T-cell (primary cell): ENCODE data around the gene POLRMT. TPM values are rescaled to one million over a fixed set of nuclear protein-coding genes. Genes with fewer than 3 reads are reported as not detected.

ENCODE experiments used
- ATAC-seq, 4 experiments: fragments of 200-7000 bp in 3 of 4; fragments of 150-1000 bp in 1 of 4; cut with Tn5 transposase; replicated peaks in 1 of 4; 1 replicate in 3 of 4; 2 replicates in 1 of 4; pipeline ENCODE4 v1.10.0; 2021; ENCODE audit warnings: moderate library complexity in 3 of 4, mild to moderate bottlenecking in 2 of 4, moderate number of reproducible peaks in 1 of 4
- CTCF ChIA-PET, 2 donors: fragments of 300-600 bp; sonication (Branson Sonifier 250); formaldehyde crosslinking; loops; one replicate each; lab custom pipeline; 2022; ENCODE audit warnings: antibody characterized with exemption in 2 of 2; lab: Charles Lee
- POLR2A ChIA-PET, 2 donors: fragments of 300-600 bp; sonication (Branson Sonifier 250); formaldehyde crosslinking; loops; one replicate each; lab custom pipeline; 2022; ENCODE audit warnings: antibody characterized with exemption in 2 of 2; lab: Charles Lee
- DNase-seq, 35 experiments: peaks; one replicate each; pipeline versions ENCODE4 v3.0.0 to v3.0.0-alpha.2; 2013 to 2023
- H3K27ac ChIP-seq: one replicate; pipeline ENCODE4 v1.5.1; 2013; ENCODE audit warnings: low read length
- H3K27me3 ChIP-seq, 2 experiments: replicated peaks in 1 of 2; 1 replicate in 1 of 2; 2 replicates in 1 of 2; pipeline versions ENCODE4 v1.6.1 to v1.7.0; 2013; ENCODE audit warnings: low read length in 1 of 2, mixed read lengths in 1 of 2; ENCODE audit not compliant: control insufficient read depth in 2 of 2, insufficient read depth in 2 of 2; ENCODE audit errors: extremely low read depth in 1 of 2
- H3K36me3 ChIP-seq, 2 donors: 1 replicate in 1 of 2; 2 replicates in 1 of 2; pipeline versions ENCODE4 v1.6.1 to v1.7.0; 2013; ENCODE audit warnings: low read length in 1 of 2; ENCODE audit not compliant: control insufficient read depth in 2 of 2, insufficient read depth in 1 of 2; ENCODE audit errors: extremely low read depth in 1 of 2
- H3K4me1 ChIP-seq, 2 experiments: 1 replicate in 1 of 2; 2 replicates in 1 of 2; pipeline versions ENCODE4 v1.6.1 to v1.7.0; 2013; ENCODE audit warnings: low read length in 2 of 2, mixed read lengths in 1 of 2; ENCODE audit not compliant: insufficient read depth in 2 of 2, control insufficient read depth in 1 of 2; ENCODE audit errors: extremely low read depth in 1 of 2
- H3K4me3 ChIP-seq, 2 donors: 1 replicate in 1 of 2; 2 replicates in 1 of 2; pipeline versions ENCODE4 v1.5.1 to v1.7.0; 2013; ENCODE audit warnings: mild to moderate bottlenecking in 2 of 2, low read length in 1 of 2, moderate library complexity in 1 of 2; ENCODE audit not compliant: control insufficient read depth in 1 of 2; ENCODE audit errors: extremely low read depth in 1 of 2
- H3K9me3 ChIP-seq: 2 replicates; pipeline ENCODE4 v1.7.0; 2013
- H3K27ac Mint-ChIP-seq, 2 donors: one replicate each; pipeline ENCODE4 v1.8.0; 2020 to 2021; ENCODE audit warnings: mild to moderate bottlenecking in 2 of 2, mixed read lengths in 2 of 2
- H3K27me3 Mint-ChIP-seq, 2 donors: one replicate each; pipeline ENCODE4 v1.8.0; 2021 to 2022; ENCODE audit warnings: mixed read lengths in 2 of 2
- H3K36me3 Mint-ChIP-seq: one replicate; pipeline ENCODE4 v1.8.0; 2021; ENCODE audit warnings: mixed read lengths
- H3K4me1 Mint-ChIP-seq, 3 donors: one replicate each; pipeline ENCODE4 v1.8.0; 2020 to 2022; ENCODE audit warnings: mixed read lengths in 3 of 3, mild to moderate bottlenecking in 1 of 3
- H3K4me3 Mint-ChIP-seq, 3 donors: one replicate each; pipeline ENCODE4 v1.8.0; 2020 to 2022; ENCODE audit warnings: mild to moderate bottlenecking in 3 of 3, mixed read lengths in 3 of 3, moderate library complexity in 3 of 3
- H3K9me3 Mint-ChIP-seq, 3 donors: one replicate each; pipeline ENCODE4 v1.8.0; 2020 to 2022; ENCODE audit warnings: mixed read lengths in 3 of 3
- WGBS: methylation state at CpG from one replicate; pipeline ENCODE4 v1.1.5; 2013; ENCODE audit warnings: missing lambda C conversion rate; ENCODE audit not compliant: insufficient coverage; 5-methylcytosine and 5-hydroxymethylcytosine counted together
- total RNA-seq, 35 experiments: library from RNA in 6 of 35; stranded (reverse) in 6 of 35; fragments of 120-200 nt in 1 of 35; gene quantifications; one replicate each; pipeline versions ENCODE4 v1.2.1 to v1.2.4 and lab custom pipeline; 2013 to 2026

The POLRMT gene
- total RNA-seq, 5 donors from 2014 or later (not counting 1 experiment from before 2014, with no cell fraction given), result 61.3 to 118 (median 103) TPM

- ChIA-PET CTCF (no interaction called here), POLR2A (no interaction called here)
- WGBS, result 8% methylated on average over 30 of the region's 36 CpGs
- H3K27ac ChIP-seq, result peak overlapping the region; percentile 59
- Mint-ChIP-seq H3K27me3 (no peaks in the 10 kb centered on the region), H3K4me1 (peaks cover 20 to 25% (median 25%) of the 10 kb centered on the region in 3 donors), H3K4me3 (peak overlapping the region; percentile 89 to 98 (median 95)), H3K36me3 (peaks cover 8% of the 10 kb centered on the region), H3K27ac (peak overlapping the region; percentile 93 to 98), H3K9me3 (no peaks in the 10 kb centered on the region)
- H3K9me3 ChIP-seq, result no peaks in the 10 kb centered on the region
- H3K27me3 ChIP-seq, result peaks cover 0 to 2% of the 10 kb centered on the region in 2 experiments
- ATAC-seq, result peak; percentile 74 to 80 (median 78)
- no peaks in the 10 kb centered on the region for H3K36me3 ChIP-seq
- peak in 32 of 35 experiments; percentile 14 to 78 (median 48) for DNase-seq
- H3K4me3 ChIP-seq, result peak overlapping the region; percentile 58 to 72
- H3K4me1 ChIP-seq, result peaks cover 3 to 48% of the 10 kb centered on the region in 2 experiments
Measured at GRCh38 chr19:610801-611480, 22.4 kb downstream of the POLRMT start.

DNA sequence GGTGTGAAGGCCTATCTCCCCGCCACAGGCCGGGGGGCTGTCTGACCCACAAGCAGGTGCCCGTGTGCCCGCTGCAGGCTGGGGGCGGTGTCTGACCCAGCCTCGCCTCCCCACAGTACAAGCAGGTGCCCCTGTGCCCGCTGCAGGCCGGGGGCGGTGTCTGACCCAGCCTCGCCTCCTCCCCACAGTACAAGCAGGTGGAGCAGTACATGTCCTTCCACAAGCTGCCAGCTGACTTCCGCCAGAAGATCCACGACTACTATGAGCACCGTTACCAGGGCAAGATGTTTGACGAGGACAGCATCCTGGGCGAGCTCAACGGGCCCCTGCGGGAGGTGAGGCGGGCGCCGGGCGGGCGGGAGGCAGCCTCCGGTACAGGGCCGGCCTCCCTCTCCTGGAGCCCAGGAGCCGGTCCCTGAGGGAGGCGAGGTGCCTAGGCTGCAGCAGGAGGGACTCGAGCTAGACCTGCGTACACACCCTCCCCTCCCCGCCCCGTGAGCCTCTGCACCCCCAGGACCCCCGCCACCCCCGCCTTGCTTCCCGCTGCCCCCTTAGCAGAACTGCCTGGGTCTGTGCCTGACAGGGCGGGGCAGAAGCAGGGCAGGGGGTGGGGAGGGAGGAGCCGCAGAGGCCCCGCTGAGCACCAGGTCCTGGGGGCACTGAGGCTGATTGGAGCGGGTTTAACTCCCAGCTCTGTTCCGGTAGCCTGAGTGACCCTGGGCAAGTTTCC, 23.1 kb downstream of the POLRMT start:
- H3K36me3 ChIP-seq, result no peaks in the 10 kb centered on the region
- H3K36me3 Mint-ChIP-seq, result peaks cover 5% of the 10 kb centered on the region
- peaks cover 3 to 45% of the 10 kb centered on the region in 2 experiments for H3K4me1 ChIP-seq
- peak overlapping the region; percentile 58 to 72 for H3K4me3 ChIP-seq
- H3K4me1 Mint-ChIP-seq, result peaks cover 17 to 25% (median 21%) of the 10 kb centered on the region in 3 donors
- H3K9me3 ChIP-seq, result no peaks in the 10 kb centered on the region
- no peaks in the 10 kb centered on the region for H3K9me3 Mint-ChIP-seq
- peak overlapping the region; percentile 93 to 98 for H3K27ac Mint-ChIP-seq
- H3K27me3 ChIP-seq, result peaks cover 0 to 2% of the 10 kb centered on the region in 2 experiments
- no peaks in the 10 kb centered on the region for H3K27me3 Mint-ChIP-seq
- DNase-seq (peak in 25 of 35 experiments; percentile 12 to 60 (median 38)), ATAC-seq (peak; percentile 40 to 64 (median 64))
- ChIA-PET POLR2A (no interaction called here), CTCF (interaction anchor here in 1 of 2 donors (0.6 kb wide), 2 partner anchors 16 to 53 kb away, joined by 3 to 4 read pairs; no protein-coding TSS in a partner anchor)
- peak overlapping the region; percentile 61 for H3K27ac ChIP-seq
- WGBS, result 9% methylated on average over 27 of the region's 38 CpGs
- peak overlapping the region; percentile 89 to 98 (median 95) for H3K4me3 Mint-ChIP-seq

GRCh38 chr19:609004-609346, 24.4 kb downstream of the POLRMT start:
- 77% methylated on average over 22 of the region's 22 CpGs for WGBS
- no peak for ATAC-seq

DNA sequence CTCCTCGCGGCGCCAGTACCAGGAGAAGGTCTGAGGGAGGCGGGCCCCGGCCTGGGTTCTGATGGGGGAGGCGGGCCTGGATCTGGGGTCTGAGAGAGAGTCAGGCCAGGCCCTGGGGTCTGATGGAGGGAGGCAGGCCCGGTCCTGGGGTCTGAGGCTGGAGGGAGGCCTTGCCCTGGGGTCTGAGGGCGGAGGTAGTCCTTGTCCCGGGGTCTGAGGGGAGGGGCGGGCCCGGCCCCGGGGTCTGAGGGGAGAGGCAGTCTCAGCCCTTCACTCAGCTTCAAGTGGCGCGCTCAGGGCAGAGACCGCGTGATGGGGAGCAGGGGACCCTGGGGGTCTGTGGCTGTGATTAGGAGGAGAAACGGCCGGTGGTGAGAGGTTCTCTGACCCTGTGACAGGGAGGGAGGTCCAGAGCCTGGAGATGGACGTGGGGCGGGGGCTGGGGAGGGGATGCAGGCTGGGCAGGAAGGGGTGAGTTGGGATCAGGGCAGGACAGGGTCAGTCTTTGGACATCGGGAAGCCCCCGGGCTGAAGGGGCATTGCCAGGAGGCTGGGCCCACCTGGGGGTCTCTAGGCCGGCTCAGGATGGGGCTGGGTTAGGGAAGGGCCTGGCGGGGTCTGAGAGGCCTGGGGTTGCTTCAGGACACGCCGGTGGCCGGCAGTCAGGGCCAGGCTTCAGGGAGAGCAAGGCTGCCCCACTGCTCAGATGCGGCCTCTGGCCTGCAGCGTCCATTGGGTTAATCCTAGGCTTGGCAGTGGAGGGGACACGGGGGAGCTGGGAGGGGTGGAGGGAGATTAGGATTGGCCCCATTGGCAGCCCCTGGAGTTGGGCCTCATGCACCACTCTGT, 25.0 kb downstream of the POLRMT start:
- ATAC-seq, result no peak
- POLR2A ChIA-PET, result no interaction called here

More at GRCh38 chr19:609004-609346, 24.4 kb downstream of the POLRMT start:
- H3K36me3 ChIP-seq, result no peaks in the 10 kb centered on the region
- no peak overlapping the region for H3K4me3 Mint-ChIP-seq
- H3K36me3 Mint-ChIP-seq, result no peaks in the 10 kb centered on the region
- POLR2A ChIA-PET, result no interaction called here
- no peaks in the 10 kb centered on the region for H3K9me3 ChIP-seq
- CTCF ChIA-PET, result no interaction called here
- H3K9me3 Mint-ChIP-seq, result no peaks in the 10 kb centered on the region
- no peaks in the 10 kb centered on the region for H3K27me3 ChIP-seq
- H3K4me1 Mint-ChIP-seq, result peaks cover 17% of the 10 kb centered on the region in 3 donors
- H3K27me3 Mint-ChIP-seq, result no peaks in the 10 kb centered on the region
- H3K4me1 ChIP-seq, result peaks cover 3 to 45% of the 10 kb centered on the region in 2 experiments
- H3K27ac Mint-ChIP-seq, result no peak overlapping the region
- H3K27ac ChIP-seq, result peak overlapping the region; percentile 23
- no peak for DNase-seq
- H3K4me3 ChIP-seq, result no peak overlapping the region

DNA sequence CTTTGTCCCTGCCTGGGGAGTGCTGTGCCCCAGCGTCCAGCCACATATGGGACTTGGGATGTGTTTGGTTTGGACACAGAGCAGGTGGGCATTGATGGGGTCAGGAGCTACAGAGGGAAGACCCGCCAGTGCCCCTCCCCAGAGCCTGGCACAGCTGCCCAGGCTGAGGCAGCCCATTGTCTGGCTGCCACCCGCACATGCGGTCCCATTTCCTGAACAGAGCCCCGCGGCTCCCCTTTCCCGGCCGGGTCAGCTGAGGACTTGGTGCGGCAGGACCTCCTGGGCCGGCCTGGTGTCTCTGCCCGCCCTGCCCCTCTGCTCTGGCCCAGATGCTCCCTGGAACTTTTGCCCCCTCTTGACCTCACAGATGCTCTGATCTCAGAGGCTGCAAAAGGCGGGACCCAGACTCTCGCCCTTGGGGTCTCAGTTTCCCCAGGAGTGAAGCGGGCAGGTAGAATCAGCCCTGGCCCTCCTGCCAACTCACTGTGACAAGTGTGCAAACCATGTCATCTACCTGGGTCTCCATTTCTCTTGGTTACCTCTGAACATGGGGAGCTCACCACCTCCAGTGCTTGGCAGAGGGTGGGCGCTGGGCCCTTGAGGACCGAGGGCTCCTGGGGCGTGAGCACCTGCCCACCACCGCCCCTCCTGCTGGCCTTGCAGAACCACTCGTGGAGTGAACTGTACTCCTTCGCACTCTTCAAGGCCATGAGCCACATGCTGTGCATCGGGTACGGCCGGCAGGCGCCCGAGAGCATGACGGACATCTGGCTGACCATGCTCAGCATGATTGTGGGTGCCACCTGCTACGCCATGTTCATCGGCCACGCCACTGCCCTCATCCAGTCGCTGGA, 25.8 kb downstream of the POLRMT start:
- Mint-ChIP-seq H3K36me3 (no peaks in the 10 kb centered on the region), H3K4me1 (peaks cover 14 to 19% (median 17%) of the 10 kb centered on the region in 3 donors), H3K27ac (peak overlapping the region in 1 of 2 donors; percentile 52), H3K27me3 (no peaks in the 10 kb centered on the region), H3K9me3 (no peaks in the 10 kb centered on the region), H3K4me3 (no peak overlapping the region)
- Histone ChIP-seq H3K9me3 (no peaks in the 10 kb centered on the region), H3K36me3 (no peaks in the 10 kb centered on the region), H3K27ac (no peak overlapping the region), H3K4me3 (no peak overlapping the region), H3K27me3 (no peaks in the 10 kb centered on the region), H3K4me1 (peaks cover 3 to 39% of the 10 kb centered on the region in 2 experiments)
- DNase-seq (no peak), ATAC-seq (no peak)
- ChIA-PET CTCF (no interaction called here), POLR2A (no interaction called here)
- 95% methylated on average over 26 of the region's 30 CpGs for WGBS

More for the DNA sequence above, 25.0 kb downstream of the POLRMT start:
- CTCF ChIA-PET, result no interaction called here
- Histone ChIP-seq H3K9me3 (no peaks in the 10 kb centered on the region), H3K27me3 (no peaks in the 10 kb centered on the region), H3K4me1 (peaks cover 3 to 45% of the 10 kb centered on the region in 2 experiments), H3K4me3 (peak overlapping the region in 1 of 2 donors; percentile 34), H3K36me3 (no peaks in the 10 kb centered on the region), H3K27ac (peak overlapping the region; percentile 23)
- peaks cover 17 to 19% (median 17%) of the 10 kb centered on the region in 3 donors for H3K4me1 Mint-ChIP-seq
- H3K4me3 Mint-ChIP-seq, result peak overlapping the region in 1 of 3 donors; percentile 53
- no peak for DNase-seq
- H3K9me3 Mint-ChIP-seq, result no peaks in the 10 kb centered on the region
- no peaks in the 10 kb centered on the region for H3K36me3 Mint-ChIP-seq
- no peaks in the 10 kb centered on the region for H3K27me3 Mint-ChIP-seq
- 88% methylated on average over 24 of the region's 30 CpGs for WGBS
- H3K27ac Mint-ChIP-seq, result no peak overlapping the region
